GM11168 (cell line): ENCODE measurements around the gene CACNA1D.

Source experiments
- in situ Hi-C: fragments of 300-500 bp; cut with MboI; formaldehyde crosslinking; loops from one replicate; pipeline ENCODE4 v1.12.0; 2022; ENCODE audit warnings: low sequenced_read_pairs; ENCODE audit not compliant: unreplicated experiment

CACNA1D gene

GRCh38 chr3:53826048-53826447 lies 331.6 kb downstream of the CACNA1D start:
- in situ Hi-C loops: no loop called here

- in situ Hi-C loops: no loop called here
Observed at GRCh38 chr3:53828581-53828980, 334.2 kb downstream of the CACNA1D start.

GRCh38 chr3:53829605-53830004 lies 335.2 kb downstream of the CACNA1D start:
- in situ Hi-C loops: no loop called here

GRCh38 chr3:53830944-53831343 lies 336.5 kb downstream of the CACNA1D start:
- in situ Hi-C loops: no loop called here

- in situ Hi-C loops: no loop called here
Observed at GRCh38 chr3:53833053-53833645, 338.7 kb downstream of the CACNA1D start.

- in situ Hi-C loops: no loop called here
Observed at GRCh38 chr3:53833700-53834099, 339.3 kb downstream of the CACNA1D start.

- in situ Hi-C loops: no loop called here
Observed at GRCh38 chr3:53834429-53835095, 340.2 kb downstream of the CACNA1D start.

GRCh38 chr3:53835257-53835656 lies 340.8 kb downstream of the CACNA1D start:
- in situ Hi-C loops: no loop called here

- in situ Hi-C loops: no loop called here
Observed at GRCh38 chr3:53836084-53836872, 341.9 kb downstream of the CACNA1D start.

- in situ Hi-C loops: no loop called here
Observed at GRCh38 chr3:53837331-53837730, 342.9 kb downstream of the CACNA1D start.

GRCh38 chr3:53841296-53841695 lies 346.9 kb downstream of the CACNA1D start:
- in situ Hi-C loops: no loop called here

- in situ Hi-C loops: no loop called here
Observed at GRCh38 chr3:53842436-53843194, 348.2 kb downstream of the CACNA1D start.

GRCh38 chr3:53843195-53844177 lies 349.1 kb downstream of the CACNA1D start:
- in situ Hi-C loops: no loop called here

- in situ Hi-C loops: no loop called here
Observed at GRCh38 chr3:53844262-53845102, 350.1 kb downstream of the CACNA1D start.

- in situ Hi-C loops: no loop called here
Observed at GRCh38 chr3:53845103-53845880, 350.9 kb downstream of the CACNA1D start.

- in situ Hi-C loops: no loop called here
Observed at GRCh38 chr3:53845881-53846133, 351.4 kb downstream of the CACNA1D start.

- in situ Hi-C loops: no loop called here
Observed at GRCh38 chr3:53846134-53846850, 351.9 kb downstream of the CACNA1D start, which contains the start of the genes CHDH and IL17RB. CHDH (minus strand) TSS chr3:53846419; CDS start chr3:53824008, 22,411 bp downstream. IL17RB (plus strand) TSS chr3:53846568; CDS start chr3:53846589, 21 bp downstream.

GRCh38 chr3:53846851-53847155 lies 352.4 kb downstream of the CACNA1D start:
- in situ Hi-C loops: no loop called here
